Spinal cord (tissue), 10 donors: Measurements from ENCODE around the gene RFX2. TPM values are rescaled to one million over a fixed set of nuclear protein-coding genes. Genes with fewer than 3 reads are reported as not detected.

Experiments
- DNase-seq, 6 donors: peaks; one replicate each; pipeline versions ENCODE4 v3.0.0 to v3.0.0-alpha.2; 2013 to 2015; ENCODE audit warnings: low spot score in 6 of 6, low read depth in 4 of 6
- H3K27ac ChIP-seq: one replicate; pipeline ENCODE4 v1.5.1; 2013; ENCODE audit warnings: low read depth, low read length, control low read depth
- H3K27me3 ChIP-seq: one replicate; pipeline ENCODE4 v1.6.1; 2013; ENCODE audit warnings: low read length; ENCODE audit not compliant: control insufficient read depth, insufficient read depth
- H3K36me3 ChIP-seq: one replicate; pipeline ENCODE4 v1.6.1; 2013; ENCODE audit warnings: low read length; ENCODE audit not compliant: control insufficient read depth, insufficient read depth
- H3K4me1 ChIP-seq: one replicate; pipeline ENCODE4 v1.6.1; 2013; ENCODE audit warnings: low read length; ENCODE audit not compliant: control insufficient read depth, insufficient read depth
- H3K4me3 ChIP-seq: one replicate; pipeline ENCODE4 v1.5.1; 2013; ENCODE audit warnings: low read depth, low read length, control low read depth
- H3K9me3 ChIP-seq: one replicate; pipeline ENCODE4 v1.6.1; 2013; ENCODE audit warnings: low read length; ENCODE audit not compliant: control insufficient read depth, insufficient read depth
- WGBS: methylation state at CpG from one replicate; pipeline ENCODE4 v1.1.5; 2013; ENCODE audit warnings: missing lambda C conversion rate; ENCODE audit not compliant: insufficient coverage; 5-methylcytosine and 5-hydroxymethylcytosine counted together
- polyA plus RNA-seq, 2 donors: library from polyadenylated mRNA; unstranded; fragments of 120-200 nt; gene quantifications; one replicate each; pipeline ENCODE4 v1.2.1, GENCODE V29; 2013; ENCODE audit not compliant: insufficient read length in 2 of 2
- total RNA-seq, 2 donors: library from RNA; depleted of rRNA in 1 of 2; stranded (reverse); fragments of 120-200 nt in 1 of 2; fragments of >200 nt in 1 of 2; gene quantifications; one replicate each; pipeline versions ENCODE4 v1.2.3 to v1.2.4, GENCODE V29; 2013 to 2014
- donor health status: healthy.

The RFX2 gene
- total and polyA plus RNA-seq, 4 donors: 5.7 to 18.8 (median 14.3) TPM

GRCh38 chr19:5958074-5958850 is 152.0 kb downstream of the RFX2 start:
- H3K36me3 ChIP-seq: peaks cover 23% of the 10 kb centered on the region
- WGBS: 78% methylated on average over 19 of the region's 21 CpGs
- H3K4me1 ChIP-seq: peaks cover 77% of the 10 kb centered on the region
- no peaks in the 10 kb centered on the region for H3K9me3 ChIP-seq
- no peak overlapping the region for H3K27ac ChIP-seq
- DNase-seq: no peak
- H3K27me3 ChIP-seq: no peaks in the 10 kb centered on the region
- H3K4me3 ChIP-seq: no peak overlapping the region

GRCh38 chr19:5957170-5957569 is 153.1 kb downstream of the RFX2 start:
- no peaks in the 10 kb centered on the region for H3K9me3 ChIP-seq
- 69% methylated on average over 4 of the region's 10 CpGs for WGBS
- peaks cover 78% of the 10 kb centered on the region for H3K4me1 ChIP-seq
- no peak for DNase-seq
- peaks cover 23% of the 10 kb centered on the region for H3K36me3 ChIP-seq
- H3K27ac ChIP-seq: no peak overlapping the region
- no peaks in the 10 kb centered on the region for H3K27me3 ChIP-seq
- no peak overlapping the region for H3K4me3 ChIP-seq

GRCh38 chr19:5956728-5957127 is 153.6 kb downstream of the RFX2 start:
- Histone ChIP-seq H3K4me3 (no peak overlapping the region), H3K36me3 (peaks cover 23% of the 10 kb centered on the region), H3K27me3 (no peaks in the 10 kb centered on the region), H3K4me1 (peaks cover 78% of the 10 kb centered on the region), H3K9me3 (no peaks in the 10 kb centered on the region), H3K27ac (no peak overlapping the region)
- no peak for DNase-seq
- 97% methylated on average over 7 of the region's 12 CpGs for WGBS

- Histone ChIP-seq H3K27me3 (no peaks in the 10 kb centered on the region), H3K9me3 (no peaks in the 10 kb centered on the region), H3K36me3 (peaks cover 24% of the 10 kb centered on the region), H3K4me1 (peaks cover 78% of the 10 kb centered on the region), H3K4me3 (no peak overlapping the region), H3K27ac (no peak overlapping the region)
- no peak for DNase-seq
- WGBS: 80% methylated on average over 2 of the region's 3 CpGs
Measured at GRCh38 chr19:5956323-5956722, 154.0 kb downstream of the RFX2 start.

- H3K4me1 ChIP-seq: peaks cover 74% of the 10 kb centered on the region
- no peak overlapping the region for H3K4me3 ChIP-seq
- no peak for DNase-seq
- peaks cover 24% of the 10 kb centered on the region for H3K36me3 ChIP-seq
- H3K27ac ChIP-seq: no peak overlapping the region
- H3K9me3 ChIP-seq: no peaks in the 10 kb centered on the region
- 58% methylated on average over 2 of the region's 3 CpGs for WGBS
- H3K27me3 ChIP-seq: no peaks in the 10 kb centered on the region
Measured at GRCh38 chr19:5955636-5955935, 154.7 kb downstream of the RFX2 start.

GRCh38 chr19:5954293-5954692 is 156.0 kb downstream of the RFX2 start:
- Histone ChIP-seq H3K4me1 (peaks cover 74% of the 10 kb centered on the region), H3K4me3 (no peak overlapping the region), H3K9me3 (no peaks in the 10 kb centered on the region), H3K36me3 (peaks cover 23% of the 10 kb centered on the region), H3K27ac (peak overlapping the region; percentile 45), H3K27me3 (no peaks in the 10 kb centered on the region)
- DNase-seq: no peak
- 56% methylated on average over 3 of the region's 6 CpGs for WGBS

GRCh38 chr19:5953680-5954213 is 156.6 kb downstream of the RFX2 start:
- H3K4me3 ChIP-seq: no peak overlapping the region
- no peaks in the 10 kb centered on the region for H3K9me3 ChIP-seq
- H3K4me1 ChIP-seq: peaks cover 74% of the 10 kb centered on the region
- WGBS: 38% methylated on average over 14 of the region's 17 CpGs
- no peak for DNase-seq
- no peak overlapping the region for H3K27ac ChIP-seq
- H3K27me3 ChIP-seq: no peaks in the 10 kb centered on the region
- peaks cover 18% of the 10 kb centered on the region for H3K36me3 ChIP-seq

GRCh38 chr19:5953030-5953589 is 157.2 kb downstream of the RFX2 start:
- no peaks in the 10 kb centered on the region for H3K27me3 ChIP-seq
- no peaks in the 10 kb centered on the region for H3K9me3 ChIP-seq
- peaks cover 74% of the 10 kb centered on the region for H3K4me1 ChIP-seq
- no peak for DNase-seq
- 51% methylated on average over 4 of the region's 5 CpGs for WGBS
- no peak overlapping the region for H3K4me3 ChIP-seq
- H3K36me3 ChIP-seq: peaks cover 13% of the 10 kb centered on the region
- no peak overlapping the region for H3K27ac ChIP-seq

GRCh38 chr19:5952193-5953029 is 157.9 kb downstream of the RFX2 start:
- Histone ChIP-seq H3K9me3 (no peaks in the 10 kb centered on the region), H3K36me3 (peaks cover 13% of the 10 kb centered on the region), H3K27ac (no peak overlapping the region), H3K4me3 (no peak overlapping the region), H3K4me1 (peaks cover 80% of the 10 kb centered on the region), H3K27me3 (no peaks in the 10 kb centered on the region)
- WGBS: 62% methylated on average over 10 of the region's 18 CpGs
- no peak for DNase-seq
